Liver (tissue), 9 donors: ENCODE results near the gene PANX1. TPM values are rescaled to one million over a fixed set of nuclear protein-coding genes. Genes with fewer than 3 reads are reported as not detected.

ENCODE experiments used
- DNase-seq: peaks from one replicate; pipeline ENCODE4 v3.0.0-alpha.2; 2017; ENCODE audit warnings: low spot score
- H3K27ac ChIP-seq, 2 donors: one replicate each; pipeline ENCODE4 v1.7.0; 2013; ENCODE audit warnings: inconsistent platforms in 2 of 2, low read length in 2 of 2, control low read depth in 1 of 2, low read depth in 1 of 2, mild to moderate bottlenecking in 1 of 2
- H3K27me3 ChIP-seq, 4 donors: one replicate each; pipeline versions ENCODE4 v1.6.1 to v1.7.0; 2013; ENCODE audit warnings: low read length in 3 of 4, inconsistent platforms in 1 of 4, mild to moderate bottlenecking in 1 of 4, moderate library complexity in 1 of 4; ENCODE audit not compliant: control insufficient read depth in 4 of 4, insufficient read depth in 4 of 4
- H3K36me3 ChIP-seq, 4 donors: one replicate each; pipeline versions ENCODE4 v1.6.1 to v1.7.0; 2013; ENCODE audit warnings: low read length in 3 of 4, mild to moderate bottlenecking in 3 of 4, low read depth in 1 of 4, moderate library complexity in 1 of 4; ENCODE audit not compliant: control insufficient read depth in 4 of 4, insufficient read depth in 3 of 4
- H3K4me1 ChIP-seq, 4 donors: one replicate each; pipeline versions ENCODE4 v1.6.1 to v1.7.0; 2013; ENCODE audit warnings: low read length in 3 of 4, mild to moderate bottlenecking in 3 of 4, moderate library complexity in 1 of 4; ENCODE audit not compliant: control insufficient read depth in 4 of 4, insufficient read depth in 4 of 4
- H3K4me3 ChIP-seq, 3 donors: one replicate each; pipeline versions ENCODE4 v1.6.1 to v1.7.0; 2013; ENCODE audit warnings: low read length in 3 of 3, control low read depth in 1 of 3, low read depth in 1 of 3, mild to moderate bottlenecking in 1 of 3
- H3K9ac ChIP-seq, 2 donors: one replicate each; pipeline ENCODE4 v1.7.0; 2013; ENCODE audit warnings: low read length in 2 of 2, mild to moderate bottlenecking in 2 of 2, moderate library complexity in 2 of 2, control low read depth in 1 of 2, low read depth in 1 of 2
- H3K9me3 ChIP-seq, 4 donors: one replicate each; pipeline versions ENCODE4 v1.6.1 to v1.7.0; 2013; ENCODE audit warnings: low read length in 3 of 4; ENCODE audit not compliant: control insufficient read depth in 4 of 4
- EGR1 ChIP-seq, 2 donors: IDR thresholded peaks; 2 replicates each; pipeline ENCODE4 v1.6.1; 2016 to 2018; ENCODE audit warnings: antibody characterized with exemption in 2 of 2, low read depth in 2 of 2
- FOXA1 ChIP-seq: IDR thresholded peaks from 2 replicates; pipeline ENCODE4 v1.6.1; 2016; ENCODE audit warnings: antibody characterized with exemption
- FOXA2 ChIP-seq: IDR thresholded peaks from 2 replicates; pipeline ENCODE4 v1.6.1; 2016; ENCODE audit warnings: antibody characterized with exemption
- GABPA ChIP-seq, 2 donors: IDR thresholded peaks in 1 of 2; conservative IDR thresholded peaks in 1 of 2; 2 replicates each; pipeline ENCODE4 v1.6.1; 2016; ENCODE audit warnings: antibody characterized with exemption in 2 of 2, mild to moderate bottlenecking in 1 of 2, moderate library complexity in 1 of 2
- HNF4A ChIP-seq, 2 donors: conservative IDR thresholded peaks; 2 replicates each; pipeline ENCODE4 v1.6.1; 2016; ENCODE audit warnings: antibody characterized with exemption in 2 of 2, mild to moderate bottlenecking in 2 of 2
- HNF4G ChIP-seq: IDR thresholded peaks from 2 replicates; pipeline ENCODE4 v1.6.1; 2016; ENCODE audit warnings: antibody characterized with exemption
- JUND ChIP-seq, 2 donors: IDR thresholded peaks; 2 replicates each; pipeline ENCODE4 v1.6.1; 2016; ENCODE audit warnings: antibody characterized with exemption in 2 of 2
- MAX ChIP-seq: IDR thresholded peaks from 2 replicates; pipeline ENCODE4 v1.6.1; 2016; ENCODE audit warnings: antibody characterized with exemption
- NR2F2 ChIP-seq: IDR thresholded peaks from 2 replicates; pipeline ENCODE4 v1.6.1; 2016; ENCODE audit warnings: antibody characterized with exemption
- RAD21 ChIP-seq, 2 donors: IDR thresholded peaks; 2 replicates each; pipeline ENCODE4 v1.6.1; 2016; ENCODE audit warnings: antibody characterized with exemption in 2 of 2, mild to moderate bottlenecking in 2 of 2
- RXRA ChIP-seq, 2 donors: IDR thresholded peaks; 2 replicates each; pipeline ENCODE4 v1.6.1; 2017 to 2018; ENCODE audit warnings: antibody characterized with exemption in 2 of 2, mild to moderate bottlenecking in 1 of 2
- SP1 ChIP-seq: IDR thresholded peaks from 2 replicates; pipeline ENCODE4 v1.6.1; 2018; ENCODE audit warnings: antibody characterized with exemption, mild to moderate bottlenecking
- TAF1 ChIP-seq: conservative IDR thresholded peaks from 2 replicates; pipeline ENCODE4 v1.6.1; 2016; ENCODE audit warnings: antibody characterized with exemption, mild to moderate bottlenecking
- YY1 ChIP-seq: IDR thresholded peaks from 2 replicates; pipeline ENCODE4 v1.6.1; 2016; ENCODE audit warnings: antibody characterized with exemption, mild to moderate bottlenecking
- WGBS: extraction: QIAGEN DNeasy Blood & Tissue Kit; methylation state at CpG from one replicate; pipeline ENCODE4 v1.1.7; 2013; 5-methylcytosine and 5-hydroxymethylcytosine counted together
- polyA plus RNA-seq, 2 donors: library from polyadenylated mRNA; stranded (reverse) in 1 of 2; unstranded in 1 of 2; fragments of 200-250 nt in 1 of 2; fragments of >200 nt in 1 of 2; fragmentation: Nextera tagmentation in 1 of 2; extraction: Ambion mirVana in 1 of 2; gene quantifications; one replicate each; pipeline versions ENCODE4 v1.2.1 to v1.2.3, GENCODE V29; 2013 to 2015
- total RNA-seq, 2 donors: library from RNA; depleted of rRNA; stranded (reverse); fragments of >200 nt; gene quantifications; one replicate each; pipeline ENCODE4 v1.2.3, GENCODE V29; 2014
- TF ChIP-seq, protein P1 (sequence below): IDR thresholded peaks from 2 replicates; pipeline ENCODE4 v1.6.1; 2016; ENCODE audit warnings: antibody characterized with exemption, mild to moderate bottlenecking
- TF ChIP-seq, protein P2 (sequence below): fragments of 150-350 bp; IDR thresholded peaks from 2 replicates; pipeline ENCODE4 v1.5.1; 2017; ENCODE audit warnings: improper control_type of control experiment, low read depth, low read length; ENCODE audit not compliant: missing input control
- TF ChIP-seq, protein P3 (sequence below): IDR thresholded peaks from 2 replicates; pipeline ENCODE4 v1.6.1; 2016; ENCODE audit warnings: antibody characterized with exemption
- TF ChIP-seq, protein P4 (sequence below): IDR thresholded peaks from 2 replicates; pipeline ENCODE4 v1.6.1; 2016; ENCODE audit warnings: antibody characterized with exemption
- donor health status: healthy.
- donor health status: healthy.
- donor health status: healthy.
- donor health status: healthy.
- donor health status: healthy.

PANX1 gene
- total and polyA plus RNA-seq, 4 donors: 6.4 to 14.1 (median 8.4) TPM

DNA sequence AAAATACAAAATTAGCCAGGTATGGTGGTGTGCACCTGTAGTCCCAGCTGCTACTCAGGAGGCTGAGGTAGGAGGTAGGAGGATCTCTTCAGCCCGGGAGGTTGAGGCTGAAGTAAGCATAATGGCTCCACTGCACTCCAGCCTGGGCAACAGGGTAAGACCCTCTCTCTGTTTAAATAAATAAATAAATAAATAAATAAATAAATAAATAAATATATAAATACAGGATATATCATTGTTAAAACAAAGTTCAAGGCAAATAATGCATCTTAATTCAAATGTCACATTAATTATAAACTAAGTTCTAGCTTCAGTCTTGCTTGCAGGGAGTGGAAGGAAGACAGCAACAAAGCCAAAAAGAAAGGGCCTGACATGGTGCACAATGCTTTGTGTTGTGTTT lies 44.5 kb upstream of the PANX1 start:
- no peaks in the 10 kb centered on the region for H3K36me3 ChIP-seq
- no peak overlapping the region for H3K9ac ChIP-seq
- no peaks in the 10 kb centered on the region for H3K4me1 ChIP-seq
- no peaks in the 10 kb centered on the region for H3K27me3 ChIP-seq
- H3K27ac ChIP-seq: no peak overlapping the region
- WGBS: 95% methylated on average over 1 of the region's 1 CpG
- DNase-seq: no peak
- no peaks in the 10 kb centered on the region for H3K9me3 ChIP-seq
- H3K4me3 ChIP-seq: no peak overlapping the region
- TF ChIP-seq NR2F2 (no peak), GABPA (IDR thresholded peaks at IDR 0.05 in 1 of 2, conservative IDR thresholded peaks at IDR 0.05 in 1 of 2) (no peak), FOXA2 (no peak), RXRA (IDR thresholded peaks at IDR 0.05) (no peak), MAX (no peak), JUND (IDR thresholded peaks at IDR 0.05) (no peak), SP1 (no peak), HNF4A (conservative IDR thresholded peaks at IDR 0.05) (no peak), FOXA1 (no peak), RAD21 (IDR thresholded peaks at IDR 0.05) (no peak), YY1 (no peak), HNF4G (no peak), EGR1 (IDR thresholded peaks at IDR 0.05; ENCODE audit: low read depth in 2 of 2) (no peak), TAF1 (no peak)
- TF ChIP-seq, protein P1, sequence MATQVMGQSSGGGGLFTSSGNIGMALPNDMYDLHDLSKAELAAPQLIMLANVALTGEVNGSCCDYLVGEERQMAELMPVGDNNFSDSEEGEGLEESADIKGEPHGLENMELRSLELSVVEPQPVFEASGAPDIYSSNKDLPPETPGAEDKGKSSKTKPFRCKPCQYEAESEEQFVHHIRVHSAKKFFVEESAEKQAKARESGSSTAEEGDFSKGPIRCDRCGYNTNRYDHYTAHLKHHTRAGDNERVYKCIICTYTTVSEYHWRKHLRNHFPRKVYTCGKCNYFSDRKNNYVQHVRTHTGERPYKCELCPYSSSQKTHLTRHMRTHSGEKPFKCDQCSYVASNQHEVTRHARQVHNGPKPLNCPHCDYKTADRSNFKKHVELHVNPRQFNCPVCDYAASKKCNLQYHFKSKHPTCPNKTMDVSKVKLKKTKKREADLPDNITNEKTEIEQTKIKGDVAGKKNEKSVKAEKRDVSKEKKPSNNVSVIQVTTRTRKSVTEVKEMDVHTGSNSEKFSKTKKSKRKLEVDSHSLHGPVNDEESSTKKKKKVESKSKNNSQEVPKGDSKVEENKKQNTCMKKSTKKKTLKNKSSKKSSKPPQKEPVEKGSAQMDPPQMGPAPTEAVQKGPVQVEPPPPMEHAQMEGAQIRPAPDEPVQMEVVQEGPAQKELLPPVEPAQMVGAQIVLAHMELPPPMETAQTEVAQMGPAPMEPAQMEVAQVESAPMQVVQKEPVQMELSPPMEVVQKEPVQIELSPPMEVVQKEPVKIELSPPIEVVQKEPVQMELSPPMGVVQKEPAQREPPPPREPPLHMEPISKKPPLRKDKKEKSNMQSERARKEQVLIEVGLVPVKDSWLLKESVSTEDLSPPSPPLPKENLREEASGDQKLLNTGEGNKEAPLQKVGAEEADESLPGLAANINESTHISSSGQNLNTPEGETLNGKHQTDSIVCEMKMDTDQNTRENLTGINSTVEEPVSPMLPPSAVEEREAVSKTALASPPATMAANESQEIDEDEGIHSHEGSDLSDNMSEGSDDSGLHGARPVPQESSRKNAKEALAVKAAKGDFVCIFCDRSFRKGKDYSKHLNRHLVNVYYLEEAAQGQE: no peak
- TF ChIP-seq, protein P2, sequence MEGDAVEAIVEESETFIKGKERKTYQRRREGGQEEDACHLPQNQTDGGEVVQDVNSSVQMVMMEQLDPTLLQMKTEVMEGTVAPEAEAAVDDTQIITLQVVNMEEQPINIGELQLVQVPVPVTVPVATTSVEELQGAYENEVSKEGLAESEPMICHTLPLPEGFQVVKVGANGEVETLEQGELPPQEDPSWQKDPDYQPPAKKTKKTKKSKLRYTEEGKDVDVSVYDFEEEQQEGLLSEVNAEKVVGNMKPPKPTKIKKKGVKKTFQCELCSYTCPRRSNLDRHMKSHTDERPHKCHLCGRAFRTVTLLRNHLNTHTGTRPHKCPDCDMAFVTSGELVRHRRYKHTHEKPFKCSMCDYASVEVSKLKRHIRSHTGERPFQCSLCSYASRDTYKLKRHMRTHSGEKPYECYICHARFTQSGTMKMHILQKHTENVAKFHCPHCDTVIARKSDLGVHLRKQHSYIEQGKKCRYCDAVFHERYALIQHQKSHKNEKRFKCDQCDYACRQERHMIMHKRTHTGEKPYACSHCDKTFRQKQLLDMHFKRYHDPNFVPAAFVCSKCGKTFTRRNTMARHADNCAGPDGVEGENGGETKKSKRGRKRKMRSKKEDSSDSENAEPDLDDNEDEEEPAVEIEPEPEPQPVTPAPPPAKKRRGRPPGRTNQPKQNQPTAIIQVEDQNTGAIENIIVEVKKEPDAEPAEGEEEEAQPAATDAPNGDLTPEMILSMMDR: no peak
- TF ChIP-seq, protein P3, sequence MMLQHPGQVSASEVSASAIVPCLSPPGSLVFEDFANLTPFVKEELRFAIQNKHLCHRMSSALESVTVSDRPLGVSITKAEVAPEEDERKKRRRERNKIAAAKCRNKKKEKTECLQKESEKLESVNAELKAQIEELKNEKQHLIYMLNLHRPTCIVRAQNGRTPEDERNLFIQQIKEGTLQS: no peak
- TF ChIP-seq, protein P4, sequence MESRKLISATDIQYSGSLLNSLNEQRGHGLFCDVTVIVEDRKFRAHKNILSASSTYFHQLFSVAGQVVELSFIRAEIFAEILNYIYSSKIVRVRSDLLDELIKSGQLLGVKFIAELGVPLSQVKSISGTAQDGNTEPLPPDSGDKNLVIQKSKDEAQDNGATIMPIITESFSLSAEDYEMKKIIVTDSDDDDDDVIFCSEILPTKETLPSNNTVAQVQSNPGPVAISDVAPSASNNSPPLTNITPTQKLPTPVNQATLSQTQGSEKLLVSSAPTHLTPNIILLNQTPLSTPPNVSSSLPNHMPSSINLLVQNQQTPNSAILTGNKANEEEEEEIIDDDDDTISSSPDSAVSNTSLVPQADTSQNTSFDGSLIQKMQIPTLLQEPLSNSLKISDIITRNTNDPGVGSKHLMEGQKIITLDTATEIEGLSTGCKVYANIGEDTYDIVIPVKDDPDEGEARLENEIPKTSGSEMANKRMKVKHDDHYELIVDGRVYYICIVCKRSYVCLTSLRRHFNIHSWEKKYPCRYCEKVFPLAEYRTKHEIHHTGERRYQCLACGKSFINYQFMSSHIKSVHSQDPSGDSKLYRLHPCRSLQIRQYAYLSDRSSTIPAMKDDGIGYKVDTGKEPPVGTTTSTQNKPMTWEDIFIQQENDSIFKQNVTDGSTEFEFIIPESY: no peak
